PC-9 (cell line): Measurements from ENCODE around the gene SHCBP1L.

Source experiments
- EZH2 ChIP-seq: fragments of 200-600 bp; sonication (generic); IDR thresholded peaks from 2 replicates; pipeline ENCODE4 v1.8.0; 2017; ENCODE audit warnings: antibody characterized with exemption, low read depth
- TF ChIP-seq, protein P1 (sequence below): fragments of 200-600 bp; sonication (generic); conservative IDR thresholded peaks from 2 replicates; pipeline ENCODE4 v1.6.1; 2017; ENCODE audit warnings: mixed run types, antibody characterized with exemption, mild to moderate bottlenecking, moderate library complexity

- TF ChIP-seq EZH2, result no peak
- TF ChIP-seq, protein P1, sequence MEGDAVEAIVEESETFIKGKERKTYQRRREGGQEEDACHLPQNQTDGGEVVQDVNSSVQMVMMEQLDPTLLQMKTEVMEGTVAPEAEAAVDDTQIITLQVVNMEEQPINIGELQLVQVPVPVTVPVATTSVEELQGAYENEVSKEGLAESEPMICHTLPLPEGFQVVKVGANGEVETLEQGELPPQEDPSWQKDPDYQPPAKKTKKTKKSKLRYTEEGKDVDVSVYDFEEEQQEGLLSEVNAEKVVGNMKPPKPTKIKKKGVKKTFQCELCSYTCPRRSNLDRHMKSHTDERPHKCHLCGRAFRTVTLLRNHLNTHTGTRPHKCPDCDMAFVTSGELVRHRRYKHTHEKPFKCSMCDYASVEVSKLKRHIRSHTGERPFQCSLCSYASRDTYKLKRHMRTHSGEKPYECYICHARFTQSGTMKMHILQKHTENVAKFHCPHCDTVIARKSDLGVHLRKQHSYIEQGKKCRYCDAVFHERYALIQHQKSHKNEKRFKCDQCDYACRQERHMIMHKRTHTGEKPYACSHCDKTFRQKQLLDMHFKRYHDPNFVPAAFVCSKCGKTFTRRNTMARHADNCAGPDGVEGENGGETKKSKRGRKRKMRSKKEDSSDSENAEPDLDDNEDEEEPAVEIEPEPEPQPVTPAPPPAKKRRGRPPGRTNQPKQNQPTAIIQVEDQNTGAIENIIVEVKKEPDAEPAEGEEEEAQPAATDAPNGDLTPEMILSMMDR, result no peak
These were observed 66.0 kb downstream of the SHCBP1L start for GRCh38 chr1:182886985-182887384.
